ENCODE data around the gene KCP.
A peak's percentile ranks its signal among the peaks of the same experiment; 100 is the strongest.

Gene KCP

GRCh38 chr7:128893251-128894100 is 17.0 kb downstream of the KCP start:
- no peaks in the 10 kb centered on the region for H3K9me3 ChIP-seq (ENCODE audit: control insufficient read depth in 5 of 5, low read length in 5 of 5)
- no peaks in the 10 kb centered on the region for H3K36me3 ChIP-seq (ENCODE audit: control insufficient read depth in 5 of 5, insufficient read depth in 5 of 5, low read length in 5 of 5)
- H3K4me1 ChIP-seq (ENCODE audit: control insufficient read depth in 5 of 5, insufficient read depth in 5 of 5, low read length in 5 of 5): no peaks in the 10 kb centered on the region
- no peak overlapping the region for H3K27ac ChIP-seq (ENCODE audit: low read depth, low read length)
- H3K9ac ChIP-seq (ENCODE audit: low read length in 5 of 5): no peak overlapping the region
- peaks cover 0 to 10% (median 5%) of the 10 kb centered on the region in 5 donors for H3K27me3 ChIP-seq (ENCODE audit: control insufficient read depth in 5 of 5, insufficient read depth in 4 of 5, low read length in 5 of 5)
- no peak overlapping the region for H3K4me3 ChIP-seq (ENCODE audit: low read depth in 1 of 5, low read length in 5 of 5)

DNA sequence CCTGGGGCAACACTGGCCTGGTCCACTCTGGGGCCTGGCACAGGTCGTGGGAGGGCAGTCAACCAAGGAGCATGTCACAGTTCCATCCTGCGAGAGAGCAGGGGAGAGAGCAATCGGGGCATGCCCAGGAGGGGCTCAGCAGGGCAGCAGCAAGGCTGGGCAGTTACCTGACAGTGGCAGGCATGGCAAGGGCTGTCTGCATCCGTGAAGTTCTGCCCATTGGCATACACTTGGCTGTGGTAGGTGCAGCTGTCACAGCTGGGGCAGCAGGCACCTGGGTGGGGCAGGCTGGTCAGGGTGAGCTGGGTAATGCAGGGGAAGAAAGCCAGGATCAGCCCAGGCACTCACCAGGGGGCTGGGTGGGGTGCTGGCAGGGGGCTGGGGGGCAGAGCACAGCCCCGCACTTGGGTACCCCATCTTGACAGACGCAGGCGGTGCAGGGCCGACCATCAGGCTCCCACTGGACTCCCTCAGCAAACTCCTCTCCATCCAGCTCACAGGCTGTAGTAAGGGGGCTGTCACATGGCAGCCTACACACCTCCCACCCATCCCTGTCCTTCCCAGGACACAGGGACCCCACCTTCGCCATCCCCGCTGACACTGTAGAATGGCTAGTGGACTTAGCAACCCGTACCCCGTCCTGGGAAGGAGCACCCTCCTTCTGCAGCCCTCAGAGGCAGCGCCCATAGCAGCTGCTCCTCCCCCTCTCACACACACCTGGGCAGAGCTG is 17.8 kb downstream of the KCP start:
- H3K27me3 ChIP-seq (ENCODE audit: control insufficient read depth in 5 of 5, insufficient read depth in 4 of 5, low read length in 5 of 5): peaks cover 0 to 10% (median 5%) of the 10 kb centered on the region in 5 donors
- H3K9ac ChIP-seq (ENCODE audit: low read length in 5 of 5): no peak overlapping the region
- no peak overlapping the region for H3K27ac ChIP-seq (ENCODE audit: low read depth, low read length)
- H3K36me3 ChIP-seq (ENCODE audit: control insufficient read depth in 5 of 5, insufficient read depth in 5 of 5, low read length in 5 of 5): no peaks in the 10 kb centered on the region
- no peaks in the 10 kb centered on the region for H3K4me1 ChIP-seq (ENCODE audit: control insufficient read depth in 5 of 5, insufficient read depth in 5 of 5, low read length in 5 of 5)
- no peak overlapping the region for H3K4me3 ChIP-seq (ENCODE audit: low read depth in 1 of 5, low read length in 5 of 5)
- no peaks in the 10 kb centered on the region for H3K9me3 ChIP-seq (ENCODE audit: control insufficient read depth in 5 of 5, low read length in 5 of 5)

DNA sequence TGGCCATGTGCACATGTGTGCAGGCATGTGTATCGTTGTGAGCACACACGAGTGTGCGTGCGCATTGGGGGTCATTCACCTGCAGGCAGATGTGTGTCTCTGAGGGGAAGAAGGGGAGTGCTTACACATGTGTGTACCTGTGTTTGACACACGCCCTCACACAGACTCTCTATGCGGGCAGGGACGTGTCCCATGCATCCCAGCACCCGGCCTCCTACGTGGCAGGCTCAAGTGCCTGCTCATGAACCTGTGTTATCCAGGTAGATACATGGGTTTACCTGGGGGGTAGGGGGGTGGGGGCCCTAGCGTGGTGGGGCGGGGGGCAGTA is 18.6 kb downstream of the KCP start:
- no peaks in the 10 kb centered on the region for H3K4me1 ChIP-seq (ENCODE audit: control insufficient read depth in 5 of 5, insufficient read depth in 5 of 5, low read length in 5 of 5)
- H3K9me3 ChIP-seq (ENCODE audit: control insufficient read depth in 5 of 5, low read length in 5 of 5): no peaks in the 10 kb centered on the region
- no peak overlapping the region for H3K27ac ChIP-seq (ENCODE audit: low read depth, low read length)
- H3K27me3 ChIP-seq (ENCODE audit: control insufficient read depth in 5 of 5, insufficient read depth in 4 of 5, low read length in 5 of 5): peaks cover 0 to 10% (median 5%) of the 10 kb centered on the region in 5 donors
- H3K9ac ChIP-seq (ENCODE audit: low read length in 5 of 5): no peak overlapping the region
- no peaks in the 10 kb centered on the region for H3K36me3 ChIP-seq (ENCODE audit: control insufficient read depth in 5 of 5, insufficient read depth in 5 of 5, low read length in 5 of 5)
- H3K4me3 ChIP-seq (ENCODE audit: low read depth in 1 of 5, low read length in 5 of 5): no peak overlapping the region

GRCh38 chr7:128891110-128891941 is 19.2 kb downstream of the KCP start:
- Histone ChIP-seq H3K9ac (ENCODE audit: low read length in 5 of 5) (no peak overlapping the region), H3K27me3 (ENCODE audit: control insufficient read depth in 5 of 5, insufficient read depth in 4 of 5, low read length in 5 of 5) (peaks cover 0 to 13% (median 5%) of the 10 kb centered on the region in 5 donors), H3K4me1 (ENCODE audit: control insufficient read depth in 5 of 5, insufficient read depth in 5 of 5, low read length in 5 of 5) (no peaks in the 10 kb centered on the region), H3K27ac (ENCODE audit: low read depth, low read length) (no peak overlapping the region), H3K36me3 (ENCODE audit: control insufficient read depth in 5 of 5, insufficient read depth in 5 of 5, low read length in 5 of 5) (no peaks in the 10 kb centered on the region), H3K9me3 (ENCODE audit: control insufficient read depth in 5 of 5, low read length in 5 of 5) (no peaks in the 10 kb centered on the region), H3K4me3 (ENCODE audit: low read depth in 1 of 5, low read length in 5 of 5) (peak overlapping the region in 3 of 5 donors; percentile 2 to 52 (median 34))

DNA sequence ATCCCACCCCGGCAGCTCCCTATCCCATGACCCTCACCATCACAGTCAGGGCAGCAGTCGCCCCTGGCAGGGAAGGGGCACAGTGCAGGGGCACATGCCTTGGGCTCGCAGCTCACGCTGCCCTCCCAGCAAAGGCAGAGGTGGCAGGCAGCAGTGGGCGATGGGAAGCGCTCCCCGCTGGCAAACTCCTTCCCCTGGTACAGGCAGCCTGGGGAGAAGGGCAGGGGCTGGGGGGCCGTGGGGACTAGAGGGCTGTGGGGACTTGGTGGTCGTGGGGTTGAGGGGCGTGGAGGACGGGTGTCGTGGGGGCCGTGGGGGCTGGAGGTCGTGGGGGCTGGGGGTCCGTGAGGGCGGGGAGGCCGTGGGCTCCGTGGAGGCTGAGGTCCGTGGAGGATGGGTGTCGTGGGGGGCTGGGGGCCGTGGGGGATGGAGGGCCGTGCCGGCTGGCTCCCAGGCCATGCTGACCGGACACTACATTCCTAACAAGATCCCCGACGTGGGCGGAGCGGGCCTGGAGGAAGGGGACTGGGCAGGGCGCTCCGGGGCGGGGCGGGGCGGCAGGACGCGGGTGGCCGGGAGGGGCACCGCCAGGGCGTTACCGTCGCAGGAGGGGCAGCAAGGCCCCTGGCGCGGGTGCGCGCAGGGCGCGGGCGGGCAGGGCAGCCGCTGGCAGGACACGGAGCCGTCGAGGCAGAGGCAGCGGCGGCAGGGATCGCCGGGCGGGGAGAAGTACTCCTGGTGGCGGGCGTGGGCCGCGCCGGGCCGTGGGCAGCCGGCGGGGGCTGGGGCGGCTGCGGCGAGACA is 20.0 kb downstream of the KCP start:
- Histone ChIP-seq H3K4me3 (ENCODE audit: low read depth in 1 of 5, low read length in 5 of 5) (peak overlapping the region in 3 of 5 donors; percentile 2 to 52 (median 34)), H3K4me1 (ENCODE audit: control insufficient read depth in 5 of 5, insufficient read depth in 5 of 5, low read length in 5 of 5) (no peaks in the 10 kb centered on the region)

GRCh38 chr7:128889121-128889520 is 21.4 kb downstream of the KCP start:
- H3K4me1 ChIP-seq (ENCODE audit: control insufficient read depth in 5 of 5, insufficient read depth in 5 of 5, low read length in 5 of 5): peaks cover 0 to 2% (median under 1%) of the 10 kb centered on the region in 5 donors
- no peak overlapping the region for H3K4me3 ChIP-seq (ENCODE audit: low read depth in 1 of 5, low read length in 5 of 5)
- no peak overlapping the region for H3K9ac ChIP-seq (ENCODE audit: low read length in 5 of 5)
- H3K27me3 ChIP-seq (ENCODE audit: control insufficient read depth in 5 of 5, insufficient read depth in 4 of 5, low read length in 5 of 5): peaks cover 0 to 22% (median 9%) of the 10 kb centered on the region in 5 donors
- H3K36me3 ChIP-seq (ENCODE audit: control insufficient read depth in 5 of 5, insufficient read depth in 5 of 5, low read length in 5 of 5): no peaks in the 10 kb centered on the region
- H3K27ac ChIP-seq (ENCODE audit: low read depth, low read length): no peak overlapping the region
- H3K9me3 ChIP-seq (ENCODE audit: control insufficient read depth in 5 of 5, low read length in 5 of 5): no peaks in the 10 kb centered on the region

More for the DNA sequence above, 20.0 kb downstream of the KCP start:
- Histone ChIP-seq H3K36me3 (ENCODE audit: control insufficient read depth in 5 of 5, insufficient read depth in 5 of 5, low read length in 5 of 5) (no peaks in the 10 kb centered on the region), H3K9me3 (ENCODE audit: control insufficient read depth in 5 of 5, low read length in 5 of 5) (no peaks in the 10 kb centered on the region), H3K27ac (ENCODE audit: low read depth, low read length) (no peak overlapping the region), H3K27me3 (ENCODE audit: control insufficient read depth in 5 of 5, insufficient read depth in 4 of 5, low read length in 5 of 5) (peaks cover 0 to 19% (median 5%) of the 10 kb centered on the region in 5 donors), H3K9ac (ENCODE audit: low read length in 5 of 5) (no peak overlapping the region)

DNA sequence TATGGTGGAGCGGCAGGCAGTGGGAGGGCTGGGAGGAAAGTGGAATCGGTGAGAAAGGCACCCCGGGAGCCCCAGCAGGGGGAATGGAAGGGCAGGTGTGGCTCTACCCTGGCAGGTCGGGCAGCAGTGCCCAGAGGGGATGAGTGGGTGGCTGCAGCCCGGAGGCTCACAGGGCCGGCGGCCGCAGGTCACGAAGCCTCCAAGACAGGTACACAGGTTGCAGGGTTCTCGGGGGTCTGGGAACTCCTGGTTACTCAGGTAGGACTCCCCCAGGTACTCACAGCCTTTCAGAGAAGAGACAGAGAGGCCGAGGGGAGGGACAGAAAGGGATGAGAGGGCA is 21.8 kb downstream of the KCP start:
- Histone ChIP-seq H3K27me3 (ENCODE audit: control insufficient read depth in 5 of 5, insufficient read depth in 4 of 5, low read length in 5 of 5) (peaks cover 0 to 22% (median 9%) of the 10 kb centered on the region in 5 donors), H3K9ac (ENCODE audit: low read length in 5 of 5) (no peak overlapping the region), H3K9me3 (ENCODE audit: control insufficient read depth in 5 of 5, low read length in 5 of 5) (no peaks in the 10 kb centered on the region), H3K27ac (ENCODE audit: low read depth, low read length) (no peak overlapping the region), H3K4me3 (ENCODE audit: low read depth in 1 of 5, low read length in 5 of 5) (no peak overlapping the region), H3K4me1 (ENCODE audit: control insufficient read depth in 5 of 5, insufficient read depth in 5 of 5, low read length in 5 of 5) (peaks cover 0 to 6% (median 4%) of the 10 kb centered on the region in 5 donors), H3K36me3 (ENCODE audit: control insufficient read depth in 5 of 5, insufficient read depth in 5 of 5, low read length in 5 of 5) (no peaks in the 10 kb centered on the region)

- Histone ChIP-seq H3K9me3 (ENCODE audit: control insufficient read depth in 5 of 5, low read length in 5 of 5) (no peaks in the 10 kb centered on the region), H3K36me3 (ENCODE audit: control insufficient read depth in 5 of 5, insufficient read depth in 5 of 5, low read length in 5 of 5) (no peaks in the 10 kb centered on the region), H3K27ac (ENCODE audit: low read depth, low read length) (no peak overlapping the region), H3K27me3 (ENCODE audit: control insufficient read depth in 5 of 5, insufficient read depth in 4 of 5, low read length in 5 of 5) (peaks cover 0 to 22% (median 9%) of the 10 kb centered on the region in 5 donors), H3K4me1 (ENCODE audit: control insufficient read depth in 5 of 5, insufficient read depth in 5 of 5, low read length in 5 of 5) (peaks cover 0 to 8% (median 5%) of the 10 kb centered on the region in 5 donors), H3K4me3 (ENCODE audit: low read depth in 1 of 5, low read length in 5 of 5) (no peak overlapping the region), H3K9ac (ENCODE audit: low read length in 5 of 5) (no peak overlapping the region)
Measured at GRCh38 chr7:128888039-128888755, 22.3 kb downstream of the KCP start.

Data from subcutaneous abdominal adipose tissue (tissue), 5 donors.